A549 (cell line): Measurements from ENCODE around the gene KIF18A.

Experiments
- CTCF ChIP-seq: fragments of >200 bp; sonication (Bioruptor Twin); formaldehyde crosslinking; IDR thresholded peaks from 3 replicates; pipeline ENCODE4 v1.5.1; 2016
- ESRRA ChIP-seq: fragments of 150-350 bp; IDR thresholded peaks from 2 replicates; pipeline ENCODE4 v1.6.1; 2014; ENCODE audit warnings: mild to moderate bottlenecking, low read length, borderline replicate concordance
- KDM1A ChIP-seq: fragments of 200-600 bp; sonication (generic); IDR thresholded peaks from 2 replicates; pipeline ENCODE4 v1.6.1; 2016; ENCODE audit warnings: low read depth, mild to moderate bottlenecking
- MAX ChIP-seq: IDR thresholded peaks from 2 replicates; pipeline ENCODE4 v1.6.1; 2012
- NPAS2 ChIP-seq: fragments of 250-450 bp; sonication (Bioruptor Pico); IDR thresholded peaks from 2 replicates; pipeline ENCODE4 v1.8.0; 2022; ENCODE audit warnings: mild to moderate bottlenecking, moderate library complexity, borderline replicate concordance
- PHF8 ChIP-seq: fragments of 200-600 bp; sonication (generic); IDR thresholded peaks from 2 replicates; pipeline ENCODE4 v1.6.1; 2016; ENCODE audit warnings: low read depth, mild to moderate bottlenecking, antibody characterized with exemption, moderate library complexity, borderline replicate concordance
- POLR2A ChIP-seq: IDR thresholded peaks from 2 replicates; pipeline ENCODE4 v1.6.1; 2012; ENCODE audit warnings: mild to moderate bottlenecking, low read length
- SREBF2 ChIP-seq: fragments of 450-650 bp; IDR thresholded peaks from 2 replicates; pipeline ENCODE4 v1.6.1; 2014; ENCODE audit warnings: mild to moderate bottlenecking, moderate library complexity

- TF ChIP-seq POLR2A (no peak), CTCF (no peak), NPAS2 (no peak), MAX (no peak), PHF8 (no peak), KDM1A (no peak), ESRRA (no peak), SREBF2 (no peak)
Measured at GRCh38 chr11:28077521-28077920, 30.4 kb downstream of the KIF18A start.
